Colonic mucosa (tissue), 4 donors: ENCODE results near the gene TSPAN15. TPM values are rescaled to one million over a fixed set of nuclear protein-coding genes. Genes with fewer than 3 reads are reported as not detected.

Experiments
- DNase-seq: peaks from one replicate; pipeline ENCODE4 v3.0.0-alpha.2; 2020
- H3K27ac ChIP-seq: fragments of 200-600 bp; one replicate; pipeline ENCODE4 v1.8.0; 2021
- H3K27me3 ChIP-seq: fragments of 200-600 bp; one replicate; pipeline ENCODE4 v1.8.0; 2021
- H3K36me3 ChIP-seq: fragments of 200-600 bp; one replicate; pipeline ENCODE4 v1.8.0; 2021
- H3K4me1 ChIP-seq: fragments of 200-600 bp; one replicate; pipeline ENCODE4 v1.8.0; 2021; ENCODE audit warnings: mild to moderate bottlenecking
- H3K4me3 ChIP-seq: fragments of 200-600 bp; one replicate; pipeline ENCODE4 v1.8.0; 2021
- H3K9ac ChIP-seq, 2 donors: one replicate each; pipeline ENCODE4 v1.7.0; 2013; ENCODE audit warnings: control low read depth in 2 of 2, low read depth in 2 of 2, low read length in 2 of 2
- H3K9me3 ChIP-seq: fragments of 200-600 bp; one replicate; pipeline ENCODE4 v1.8.0; 2021
- intact Hi-C: fragments of 100-400 bp; cut with DNase I; formaldehyde crosslinking; loops from one replicate; pipeline ENCODE4 v1.14.1; 2022
- total RNA-seq, 2 donors: library from RNA; stranded (reverse); fragmentation: NEBNext Ultra II Directional in 1 of 2; extraction: Animal tissue kit (Norgen Biotek cat#: 25700) in 1 of 2; gene quantifications; one replicate each; pipeline ENCODE4 v1.2.1, GENCODE V29; 2021
- TF ChIP-seq, protein P1 (sequence below): fragments of 200-600 bp; IDR thresholded peaks from one replicate; pipeline ENCODE4 v1.8.0; 2022; ENCODE audit warnings: antibody characterized with exemption, mild to moderate bottlenecking
- donor health status: healthy.
- donor health status: DM: no; HTN: no; CAD: no.
- donor health status: DM: no; HTN: no; CAD: no.

The TSPAN15 gene
- total RNA-seq, 2 donors from 2014 or later: 129 TPM

DNA sequence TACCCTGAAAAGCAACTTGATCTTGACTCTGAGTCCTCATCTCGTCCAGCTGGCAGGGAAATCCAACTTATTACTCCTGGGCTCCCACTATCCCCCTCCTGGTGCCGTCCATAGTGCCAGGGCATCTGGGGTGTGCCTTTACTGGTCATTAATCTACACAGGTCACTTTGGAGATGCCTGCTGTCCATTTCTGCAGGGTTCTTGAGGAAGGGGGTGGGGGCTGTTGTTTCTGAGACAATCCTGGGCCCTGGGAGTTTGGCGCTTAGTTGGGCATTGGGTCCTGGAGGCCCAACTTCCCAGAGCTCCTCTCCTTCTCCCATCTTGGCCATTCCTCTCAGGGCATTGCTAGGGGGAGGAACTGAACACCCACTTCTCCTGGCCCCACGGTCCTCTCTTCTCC lies 28.6 kb upstream of the TSPAN15 start:
- TF ChIP-seq, protein P1, sequence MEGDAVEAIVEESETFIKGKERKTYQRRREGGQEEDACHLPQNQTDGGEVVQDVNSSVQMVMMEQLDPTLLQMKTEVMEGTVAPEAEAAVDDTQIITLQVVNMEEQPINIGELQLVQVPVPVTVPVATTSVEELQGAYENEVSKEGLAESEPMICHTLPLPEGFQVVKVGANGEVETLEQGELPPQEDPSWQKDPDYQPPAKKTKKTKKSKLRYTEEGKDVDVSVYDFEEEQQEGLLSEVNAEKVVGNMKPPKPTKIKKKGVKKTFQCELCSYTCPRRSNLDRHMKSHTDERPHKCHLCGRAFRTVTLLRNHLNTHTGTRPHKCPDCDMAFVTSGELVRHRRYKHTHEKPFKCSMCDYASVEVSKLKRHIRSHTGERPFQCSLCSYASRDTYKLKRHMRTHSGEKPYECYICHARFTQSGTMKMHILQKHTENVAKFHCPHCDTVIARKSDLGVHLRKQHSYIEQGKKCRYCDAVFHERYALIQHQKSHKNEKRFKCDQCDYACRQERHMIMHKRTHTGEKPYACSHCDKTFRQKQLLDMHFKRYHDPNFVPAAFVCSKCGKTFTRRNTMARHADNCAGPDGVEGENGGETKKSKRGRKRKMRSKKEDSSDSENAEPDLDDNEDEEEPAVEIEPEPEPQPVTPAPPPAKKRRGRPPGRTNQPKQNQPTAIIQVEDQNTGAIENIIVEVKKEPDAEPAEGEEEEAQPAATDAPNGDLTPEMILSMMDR: no peak
- H3K4me3 ChIP-seq: no peak overlapping the region
- no peak overlapping the region for H3K27ac ChIP-seq
- DNase-seq: no peak
- no peak overlapping the region for H3K9ac ChIP-seq
- H3K9me3 ChIP-seq: no peaks in the 10 kb centered on the region
- no peaks in the 10 kb centered on the region for H3K27me3 ChIP-seq
- peaks cover 8% of the 10 kb centered on the region for H3K4me1 ChIP-seq
- H3K36me3 ChIP-seq: no peaks in the 10 kb centered on the region
- intact Hi-C loops: no loop called here

DNA sequence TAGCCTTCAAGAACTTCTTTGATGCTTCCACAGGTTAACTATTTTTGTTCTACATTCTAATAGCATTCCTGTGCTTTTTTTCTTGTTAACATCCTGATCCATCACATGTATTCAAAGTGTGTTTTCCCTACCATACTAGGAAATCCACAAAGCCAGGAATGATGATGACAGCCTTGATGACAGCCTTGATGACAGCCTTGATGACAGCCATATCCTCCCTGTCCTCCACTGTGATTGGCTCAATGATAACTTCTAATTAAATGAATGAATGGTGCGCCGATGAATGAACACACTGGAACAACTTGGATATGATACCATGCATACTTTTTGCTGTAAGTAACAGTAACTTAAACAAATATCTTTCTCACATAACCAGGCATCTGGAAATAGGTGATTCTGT lies 26.2 kb upstream of the TSPAN15 start:
- H3K4me1 ChIP-seq: peaks cover 8% of the 10 kb centered on the region
- no peak for DNase-seq
- H3K9ac ChIP-seq: no peak overlapping the region
- H3K9me3 ChIP-seq: no peaks in the 10 kb centered on the region
- H3K27ac ChIP-seq: peak overlapping the region; percentile 69
- intact Hi-C loops: no loop called here
- H3K4me3 ChIP-seq: no peak overlapping the region
- H3K27me3 ChIP-seq: no peaks in the 10 kb centered on the region
- H3K36me3 ChIP-seq: no peaks in the 10 kb centered on the region
- TF ChIP-seq, protein P1: no peak

DNA sequence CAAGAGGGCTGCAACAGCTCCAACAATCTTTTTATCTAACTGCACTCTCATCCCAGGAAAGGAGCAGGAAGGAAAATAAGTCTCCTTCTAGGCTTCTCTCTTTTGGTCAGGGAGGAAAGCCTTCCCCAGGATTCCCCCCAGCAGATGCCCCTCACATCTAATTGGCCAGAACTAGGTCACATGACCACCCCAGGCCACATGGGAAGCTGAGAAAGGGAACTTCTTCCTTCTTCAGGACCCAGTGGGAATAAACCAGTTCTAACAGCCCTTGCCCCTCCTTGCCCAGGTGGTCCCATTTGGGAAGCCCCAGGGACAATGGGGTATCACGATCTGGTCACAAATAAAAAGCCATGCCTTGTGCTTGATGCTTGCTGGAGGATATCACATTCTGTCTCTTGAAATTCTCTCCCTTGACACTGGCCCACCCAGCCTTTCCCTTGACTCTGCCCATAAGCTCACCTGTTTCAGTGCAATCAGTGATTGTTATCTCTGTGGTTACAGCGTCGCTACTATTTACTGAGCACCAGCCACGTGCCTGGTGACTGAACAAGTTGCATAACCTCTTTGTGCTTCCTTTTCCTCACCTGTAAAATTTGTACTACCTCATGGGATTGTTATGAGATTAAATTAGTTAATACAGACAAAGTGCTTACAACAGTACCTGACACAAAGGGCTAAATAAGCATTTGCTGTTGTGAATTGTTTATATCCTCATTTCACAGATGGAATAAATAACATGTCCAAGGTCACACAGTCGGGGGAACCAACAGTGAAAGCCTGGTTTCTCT lies 25.6 kb upstream of the TSPAN15 start:
- peak overlapping the region; percentile 69 for H3K27ac ChIP-seq
- no peaks in the 10 kb centered on the region for H3K9me3 ChIP-seq
- no peaks in the 10 kb centered on the region for H3K36me3 ChIP-seq
- TF ChIP-seq, protein P1: no peak
- DNase-seq: peak; percentile 77
- H3K27me3 ChIP-seq: no peaks in the 10 kb centered on the region
- no peak overlapping the region for H3K4me3 ChIP-seq
- peak overlapping the region; percentile 43 to 80 for H3K9ac ChIP-seq
- peaks cover 8% of the 10 kb centered on the region for H3K4me1 ChIP-seq
- intact Hi-C loops: no loop called here

DNA sequence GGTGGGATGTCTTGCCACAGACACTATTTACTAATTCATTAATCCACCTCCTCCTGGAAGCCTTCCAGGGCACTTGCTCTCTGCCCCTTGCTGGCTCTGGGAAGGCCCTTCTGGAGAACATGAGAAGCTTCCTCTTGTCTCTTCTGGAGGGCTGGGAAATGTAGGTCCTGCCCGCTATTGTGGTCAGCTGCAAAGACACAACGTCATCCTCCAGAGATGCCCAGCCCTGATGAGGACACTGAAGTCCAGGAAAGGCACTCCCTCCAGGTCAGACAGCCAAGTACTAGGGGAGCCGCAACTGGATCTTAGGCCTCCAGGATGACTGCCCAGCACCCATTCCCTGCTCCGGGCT lies 24.9 kb upstream of the TSPAN15 start:
- no peaks in the 10 kb centered on the region for H3K36me3 ChIP-seq
- intact Hi-C loops: no loop called here
- peaks cover 8% of the 10 kb centered on the region for H3K4me1 ChIP-seq
- no peak for DNase-seq
- TF ChIP-seq, protein P1: no peak
- H3K9ac ChIP-seq: peak overlapping the region in 1 of 2 donors; percentile 80
- no peak overlapping the region for H3K4me3 ChIP-seq
- no peaks in the 10 kb centered on the region for H3K9me3 ChIP-seq
- H3K27me3 ChIP-seq: no peaks in the 10 kb centered on the region
- H3K27ac ChIP-seq: peak overlapping the region; percentile 69

DNA sequence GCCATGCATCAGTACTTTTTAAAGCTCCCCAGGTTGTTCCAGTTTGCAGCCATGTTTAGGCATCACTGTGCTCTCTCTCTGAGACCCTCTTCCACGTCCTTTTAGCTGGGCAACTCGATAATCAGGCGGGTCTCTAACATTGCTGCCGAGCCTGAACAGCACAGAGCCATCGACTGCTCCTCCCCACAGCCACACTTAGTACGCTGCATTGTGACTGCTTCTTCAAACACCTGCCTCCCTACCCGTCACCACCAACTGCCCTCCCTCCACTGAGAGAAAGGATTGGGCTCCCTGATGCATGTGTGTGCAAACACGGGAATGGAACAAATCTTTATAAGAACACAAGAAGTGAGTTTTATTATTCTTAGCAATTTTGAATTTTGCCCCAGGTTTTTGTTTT lies 23.1 kb upstream of the TSPAN15 start:
- TF ChIP-seq, protein P1: no peak
- intact Hi-C loops: loop anchor here (2.0 kb wide), 1 partner anchor 79 kb away; no protein-coding TSS in a partner anchor
- Histone ChIP-seq H3K36me3 (no peaks in the 10 kb centered on the region), H3K9ac (peak overlapping the region in 1 of 2 donors; percentile 12), H3K27me3 (no peaks in the 10 kb centered on the region), H3K4me1 (peaks cover 8% of the 10 kb centered on the region), H3K9me3 (no peaks in the 10 kb centered on the region), H3K27ac (no peak overlapping the region), H3K4me3 (no peak overlapping the region)
- DNase-seq: no peak
